Endothelial cell of umbilical vein (primary cell): ENCODE results near the gene CLCN6. TPM values are rescaled to one million over a fixed set of nuclear protein-coding genes. Genes with fewer than 3 reads are reported as not detected.

ENCODE experiments used
- BruUV-seq: library from RNA; stranded (reverse); fragments of 400-500 nt; replicated peaks from 2 replicates; lab custom pipeline; 2021; lab: Mats Ljungman, UMichigan
- CTCF ChIA-PET: fragments of 300-600, 350-600 bp; sonication (Branson Sonifier 250); formaldehyde crosslinking; loops from one replicate; lab custom pipeline; 2021; ENCODE audit warnings: antibody characterized with exemption, inconsistent platforms; lab: Charles Lee
- POLR2A ChIA-PET: fragments of 300-600, 350-600 bp; sonication (Branson Sonifier 250); formaldehyde crosslinking; loops from one replicate; lab custom pipeline; 2021; ENCODE audit warnings: antibody characterized with exemption, inconsistent platforms; lab: Charles Lee
- DNase-seq: peaks from one replicate; pipeline ENCODE4 v3.0.0-alpha.2; 2011; ENCODE audit warnings: low read depth, low spot score
- FAIRE-seq: peaks from 2 replicates; lab custom pipeline; 2011; peaks lifted over from hg19 to GRCh38; lab: Jason Lieb, UNC
- H2AFZ ChIP-seq: 2 replicates; pipeline ENCODE4 v1.6.0; 2012; ENCODE audit warnings: low read depth, low read length, control low read depth, inconsistent platforms
- H3K27ac ChIP-seq: 2 replicates; pipeline ENCODE4 v1.5.1; 2011; ENCODE audit warnings: low read depth, mild to moderate bottlenecking, control low read depth, low read length, moderate library complexity; ENCODE audit not compliant: insufficient read depth
- H3K27me3 ChIP-seq, 2 experiments: 2 replicates each; pipeline versions ENCODE4 v1.6.0 to v1.6.1; 2011; ENCODE audit warnings: low read length in 2 of 2, mixed read lengths in 1 of 2; ENCODE audit not compliant: control insufficient read depth in 2 of 2, insufficient read depth in 2 of 2
- H3K36me3 ChIP-seq, 2 experiments: 2 replicates in 1 of 2; 3 replicates in 1 of 2; pipeline ENCODE4 v1.5.1; 2011; ENCODE audit warnings: low read length in 2 of 2, mild to moderate bottlenecking in 1 of 2, moderate library complexity in 1 of 2; ENCODE audit not compliant: control insufficient read depth in 2 of 2, insufficient read depth in 2 of 2; ENCODE audit errors: extremely low read depth in 1 of 2
- H3K4me1 ChIP-seq: 3 replicates; pipeline ENCODE4 v1.5.1; 2011; ENCODE audit warnings: mild to moderate bottlenecking, low read length; ENCODE audit not compliant: control insufficient read depth, insufficient read depth; ENCODE audit errors: extremely low read depth
- H3K4me2 ChIP-seq: 2 replicates; pipeline ENCODE4 v1.6.1; 2011; ENCODE audit warnings: low read length, control low read depth, mixed read lengths; ENCODE audit not compliant: insufficient read depth
- H3K4me3 ChIP-seq, 3 experiments: fragments of 200-600 bp in 1 of 3; sonication (generic), shearing (Covaris generic) in 1 of 3; replicated peaks in 1 of 3; 2 replicates each; pipeline ENCODE4 v1.5.1; 2011 to 2016; ENCODE audit warnings: control low read depth in 3 of 3, low read length in 3 of 3, mild to moderate bottlenecking in 2 of 3, inconsistent platforms in 1 of 3, low read depth in 1 of 3, moderate library complexity in 1 of 3; ENCODE audit not compliant: insufficient read depth in 1 of 3
- H3K79me2 ChIP-seq: 2 replicates; pipeline ENCODE4 v1.6.0; 2012; ENCODE audit warnings: low read length, inconsistent platforms; ENCODE audit not compliant: control insufficient read depth, insufficient read depth
- H3K9ac ChIP-seq: replicated peaks from 2 replicates; pipeline ENCODE3; 2011; ENCODE audit warnings: low read length, control low read depth; ENCODE audit not compliant: insufficient read depth; ENCODE audit errors: extremely low read depth
- H3K9me1 ChIP-seq: replicated peaks from 3 replicates; pipeline ENCODE4 v1.6.0; 2011; ENCODE audit warnings: mild to moderate bottlenecking, low read length; ENCODE audit not compliant: control insufficient read depth, insufficient read depth; ENCODE audit errors: extremely low read depth
- H3K9me3 ChIP-seq: replicated peaks from 2 replicates; pipeline ENCODE4 v1.5.1; 2012; ENCODE audit warnings: low read length, inconsistent platforms; ENCODE audit not compliant: control insufficient read depth, insufficient read depth
- H4K20me1 ChIP-seq: replicated peaks from 2 replicates; pipeline ENCODE3; 2011; ENCODE audit warnings: mild to moderate bottlenecking, low read length; ENCODE audit not compliant: control insufficient read depth, insufficient read depth; ENCODE audit errors: extremely low read depth
- EZH2 ChIP-seq: IDR thresholded peaks from 2 replicates; pipeline ENCODE4 v1.6.1; 2012; ENCODE audit warnings: borderline replicate concordance, low read depth, mild to moderate bottlenecking, moderate library complexity, low read length, inconsistent platforms; ENCODE audit not compliant: severe bottlenecking
- FOS ChIP-seq: IDR thresholded peaks from 2 replicates; pipeline ENCODE4 v1.6.1; 2011; ENCODE audit warnings: mild to moderate bottlenecking, low read length, moderate library complexity, borderline replicate concordance; ENCODE audit not compliant: insufficient read depth
- GATA2 ChIP-seq: IDR thresholded peaks from 2 replicates; pipeline ENCODE4 v1.7.0; 2011; ENCODE audit warnings: low read depth, mild to moderate bottlenecking, moderate library complexity, mixed read lengths, low read length; ENCODE audit not compliant: insufficient read length, insufficient read depth
- JUN ChIP-seq: IDR thresholded peaks from 2 replicates; pipeline ENCODE4 v1.6.1; 2011; ENCODE audit warnings: borderline replicate concordance, low read depth; ENCODE audit not compliant: insufficient read length, insufficient read depth
- MYC ChIP-seq: IDR thresholded peaks from one replicate; pipeline ENCODE4 v1.6.1; 2011; ENCODE audit warnings: mild to moderate bottlenecking, low read depth, low read length
- POLR2A ChIP-seq: IDR thresholded peaks from 2 replicates; pipeline ENCODE4 v1.6.1; 2012; ENCODE audit warnings: low read depth, mild to moderate bottlenecking, control low read depth, low read length
- POLR2AphosphoS5 ChIP-seq: IDR thresholded peaks from 2 replicates; pipeline ENCODE4 v1.6.1; 2012; ENCODE audit warnings: low read depth, mild to moderate bottlenecking, control low read depth, low read length, moderate library complexity; ENCODE audit not compliant: insufficient read depth
- dilution Hi-C: fragments of 300-500 bp; cut with MboI; formaldehyde crosslinking; loops from one replicate; pipeline ENCODE4 v1.15.0; 2019; ENCODE audit warnings: low sequenced_read_pairs; ENCODE audit not compliant: extremely low pct_ligation_motif_present
- intact Hi-C: fragments of 100-400 bp; cut with micrococcal nuclease; formaldehyde crosslinking; loops from one replicate; pipeline ENCODE4 v1.10.0; 2022
- polyA plus RNA-seq, 4 experiments: library from polyadenylated mRNA; depleted of rRNA in 3 of 4; stranded (reverse) in 3 of 4; unstranded in 1 of 4; fragments of >200 nt; gene quantifications; 2 replicates each; pipeline versions ENCODE4 v1.2.1 to v1.2.3, GENCODE V29; 2011 to 2012; ENCODE audit warnings: missing spikeins in 1 of 4
- total RNA-seq: library from RNA; stranded (reverse); gene quantifications from 2 replicates; pipeline ENCODE4 v1.2.3, GENCODE V29; 2021
- TF ChIP-seq, protein P1 (sequence below): IDR thresholded peaks from 2 replicates; pipeline ENCODE4 v1.6.1; 2011; ENCODE audit not compliant: insufficient read depth, insufficient read length
- TF ChIP-seq, protein P2 (sequence below), 2 donors: IDR thresholded peaks; 1 replicate in 1 of 2; 2 replicates in 1 of 2; pipeline ENCODE4 v1.5.1; 2011; ENCODE audit warnings: low read length in 2 of 2, mild to moderate bottlenecking in 2 of 2, moderate library complexity in 2 of 2, control low read depth in 1 of 2, inconsistent platforms in 1 of 2, low read depth in 1 of 2; ENCODE audit not compliant: insufficient read depth in 1 of 2; ENCODE audit errors: extremely low read depth in 1 of 2

The CLCN6 gene
- total and polyA plus RNA-seq, 2 donors (not counting 3 experiments of a cell fraction or from before 2014, with no cell fraction given): 20.4 to 41.2 TPM

DNA sequence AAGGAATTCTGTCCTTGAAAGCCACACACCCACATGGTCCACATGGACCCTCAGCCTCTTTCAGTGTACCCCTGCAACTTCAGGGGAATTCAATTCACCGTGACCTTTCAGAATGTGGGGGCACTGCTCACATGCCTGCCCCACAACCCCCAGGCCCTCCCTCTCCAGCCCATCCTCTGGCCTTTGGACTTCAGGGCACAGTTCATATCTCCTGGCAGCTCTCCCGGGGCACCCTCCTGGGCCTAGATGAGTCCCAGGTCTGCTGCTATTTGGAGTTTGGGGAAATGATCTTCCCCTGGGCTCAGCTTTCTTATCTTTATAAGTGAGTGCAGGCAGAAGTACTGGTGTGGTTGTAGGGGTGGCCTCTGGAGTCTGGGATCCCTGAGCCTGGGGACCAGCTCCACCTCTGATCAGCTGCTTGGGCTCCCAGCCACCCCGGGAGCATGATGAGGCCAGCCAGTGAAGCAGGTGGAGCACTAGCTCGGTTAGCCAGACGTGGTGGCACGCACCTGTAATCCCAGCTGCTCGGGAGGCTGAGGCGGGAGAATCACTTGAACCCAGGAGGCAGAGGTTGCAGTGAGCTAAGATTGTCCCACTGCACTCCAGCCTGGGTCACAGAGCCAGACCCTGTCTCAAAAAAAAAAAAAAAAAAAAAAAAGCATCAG, 28.2 kb upstream of the CLCN6 start:
- H3K9me1 ChIP-seq: no peaks in the 10 kb centered on the region
- DNase-seq (no peak), FAIRE-seq (no peak)
- H2AFZ ChIP-seq: no peak overlapping the region
- ChIA-PET POLR2A (no interaction called here), CTCF (interaction anchor here (1.1 kb wide), 1 partner anchor 28 kb away, joined by 3 read pairs; the partner anchor contains the start of genes CLCN6 and MTHFR)
- no peak overlapping the region for H3K4me3 ChIP-seq
- no peak overlapping the region for H3K27ac ChIP-seq
- H3K4me1 ChIP-seq: no peaks in the 10 kb centered on the region
- H4K20me1 ChIP-seq: no peaks in the 10 kb centered on the region
- no peak overlapping the region for H3K4me2 ChIP-seq
- no peak for TF ChIP-seq POLR2A
- TF ChIP-seq JUN: no peak
- TF ChIP-seq POLR2AphosphoS5: no peak
- TF ChIP-seq, protein P1, sequence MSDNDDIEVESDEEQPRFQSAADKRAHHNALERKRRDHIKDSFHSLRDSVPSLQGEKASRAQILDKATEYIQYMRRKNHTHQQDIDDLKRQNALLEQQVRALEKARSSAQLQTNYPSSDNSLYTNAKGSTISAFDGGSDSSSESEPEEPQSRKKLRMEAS: no peak
- no peak for TF ChIP-seq MYC
- TF ChIP-seq GATA2: no peak
- TF ChIP-seq, protein P2, sequence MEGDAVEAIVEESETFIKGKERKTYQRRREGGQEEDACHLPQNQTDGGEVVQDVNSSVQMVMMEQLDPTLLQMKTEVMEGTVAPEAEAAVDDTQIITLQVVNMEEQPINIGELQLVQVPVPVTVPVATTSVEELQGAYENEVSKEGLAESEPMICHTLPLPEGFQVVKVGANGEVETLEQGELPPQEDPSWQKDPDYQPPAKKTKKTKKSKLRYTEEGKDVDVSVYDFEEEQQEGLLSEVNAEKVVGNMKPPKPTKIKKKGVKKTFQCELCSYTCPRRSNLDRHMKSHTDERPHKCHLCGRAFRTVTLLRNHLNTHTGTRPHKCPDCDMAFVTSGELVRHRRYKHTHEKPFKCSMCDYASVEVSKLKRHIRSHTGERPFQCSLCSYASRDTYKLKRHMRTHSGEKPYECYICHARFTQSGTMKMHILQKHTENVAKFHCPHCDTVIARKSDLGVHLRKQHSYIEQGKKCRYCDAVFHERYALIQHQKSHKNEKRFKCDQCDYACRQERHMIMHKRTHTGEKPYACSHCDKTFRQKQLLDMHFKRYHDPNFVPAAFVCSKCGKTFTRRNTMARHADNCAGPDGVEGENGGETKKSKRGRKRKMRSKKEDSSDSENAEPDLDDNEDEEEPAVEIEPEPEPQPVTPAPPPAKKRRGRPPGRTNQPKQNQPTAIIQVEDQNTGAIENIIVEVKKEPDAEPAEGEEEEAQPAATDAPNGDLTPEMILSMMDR (IDR thresholded peaks at IDR 0.05; ENCODE audit: extremely low read depth in 1 of 2, insufficient read depth in 1 of 2, low read depth in 1 of 2, low read length in 2 of 2): no peak
- TF ChIP-seq FOS: no peak
- TF ChIP-seq EZH2: no peak
- H3K79me2 ChIP-seq: no peaks in the 10 kb centered on the region
- no peak overlapping the region for H3K9ac ChIP-seq
- H3K9me3 ChIP-seq: no peaks in the 10 kb centered on the region
- intact Hi-C loops: no loop called here
- H3K27me3 ChIP-seq: no peaks in the 10 kb centered on the region
- dilution Hi-C loops: no loop called here
- no TSS peak for BruUV-seq
- H3K36me3 ChIP-seq: no peaks in the 10 kb centered on the region
